Activated CD8-positive, alpha-beta T cell treated with anti-CD3 and anti-CD28 coated beads for 36 hours (primary cell): ENCODE measurements around the gene SMIM8. TPM values are rescaled to one million over a fixed set of nuclear protein-coding genes. Genes with fewer than 3 reads are reported as not detected.

ENCODE experiments used
- ATAC-seq: fragments of 200-7000 bp; cut with Tn5 transposase; one replicate; pipeline ENCODE4 v1.10.0; 2021; ENCODE audit warnings: mild to moderate bottlenecking, moderate library complexity
- CTCF ChIA-PET: fragments of 350-600 bp; sonication (Branson Sonifier 250); formaldehyde crosslinking; loops from one replicate; lab custom pipeline; 2021; ENCODE audit warnings: antibody characterized with exemption; lab: Charles Lee
- POLR2A ChIA-PET: fragments of 350-600 bp; sonication (Branson Sonifier 250); formaldehyde crosslinking; loops from one replicate; lab custom pipeline; 2021; ENCODE audit warnings: antibody characterized with exemption; lab: Charles Lee
- DNase-seq: peaks from one replicate; pipeline ENCODE4 v3.0.0-alpha.2; 2020
- H3K27ac Mint-ChIP-seq: one replicate; pipeline ENCODE4 v1.8.0; 2021; ENCODE audit warnings: mild to moderate bottlenecking, mixed read lengths
- H3K27me3 Mint-ChIP-seq: one replicate; pipeline ENCODE4 v1.8.0; 2021; ENCODE audit warnings: mixed read lengths
- H3K36me3 Mint-ChIP-seq: one replicate; pipeline ENCODE4 v1.8.0; 2021; ENCODE audit warnings: low read depth, mixed read lengths
- H3K4me1 Mint-ChIP-seq: one replicate; pipeline ENCODE4 v1.8.0; 2021; ENCODE audit warnings: low read depth, mixed read lengths
- H3K4me3 Mint-ChIP-seq: one replicate; pipeline ENCODE4 v1.8.0; 2021; ENCODE audit warnings: mild to moderate bottlenecking, moderate library complexity, mixed read lengths
- H3K9me3 Mint-ChIP-seq: one replicate; pipeline ENCODE4 v1.8.0; 2021; ENCODE audit warnings: mixed read lengths
- intact Hi-C: fragments of 100-400 bp; cut with micrococcal nuclease; formaldehyde crosslinking; loops from one replicate; pipeline ENCODE4 v1.10.0; 2022
- total RNA-seq, 2 experiments: library from RNA; stranded (reverse); gene quantifications; one replicate each; pipeline ENCODE4 v1.2.3, GENCODE V29; 2021
- TF ChIP-seq, protein P1 (sequence below): fragments of 200-600 bp; IDR thresholded peaks from one replicate; pipeline ENCODE4 v1.8.0; 2022; ENCODE audit warnings: antibody characterized with exemption, mild to moderate bottlenecking

SMIM8 gene
- total RNA-seq, 2 experiments from 2014 or later = 10.7 to 11.9 TPM

DNA sequence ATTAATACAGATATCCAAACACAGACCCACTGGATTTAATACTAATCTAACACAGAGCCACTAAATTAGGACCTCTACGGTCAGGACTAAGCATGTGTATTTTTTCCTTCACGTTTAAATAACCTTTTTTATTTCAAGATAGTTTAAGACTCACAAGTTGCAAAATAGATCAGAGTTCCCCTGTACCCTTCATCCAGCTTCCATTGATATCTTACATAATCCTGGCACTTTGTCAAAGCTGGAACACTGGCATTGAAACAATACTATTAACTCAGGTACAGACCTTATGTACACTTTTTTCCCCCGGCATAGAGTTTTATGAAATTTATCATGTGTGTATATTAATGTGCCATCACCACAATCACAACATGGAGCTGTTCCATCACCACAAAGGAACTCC is 24.3 kb downstream of the SMIM8 start:
- Mint-ChIP-seq H3K27ac (no peak overlapping the region), H3K4me3 (no peak overlapping the region), H3K9me3 (no peaks in the 10 kb centered on the region), H3K27me3 (no peaks in the 10 kb centered on the region), H3K36me3 (peaks cover 5% of the 10 kb centered on the region), H3K4me1 (no peaks in the 10 kb centered on the region)
- DNase-seq (no peak), ATAC-seq (no peak)
- TF ChIP-seq, protein P1, sequence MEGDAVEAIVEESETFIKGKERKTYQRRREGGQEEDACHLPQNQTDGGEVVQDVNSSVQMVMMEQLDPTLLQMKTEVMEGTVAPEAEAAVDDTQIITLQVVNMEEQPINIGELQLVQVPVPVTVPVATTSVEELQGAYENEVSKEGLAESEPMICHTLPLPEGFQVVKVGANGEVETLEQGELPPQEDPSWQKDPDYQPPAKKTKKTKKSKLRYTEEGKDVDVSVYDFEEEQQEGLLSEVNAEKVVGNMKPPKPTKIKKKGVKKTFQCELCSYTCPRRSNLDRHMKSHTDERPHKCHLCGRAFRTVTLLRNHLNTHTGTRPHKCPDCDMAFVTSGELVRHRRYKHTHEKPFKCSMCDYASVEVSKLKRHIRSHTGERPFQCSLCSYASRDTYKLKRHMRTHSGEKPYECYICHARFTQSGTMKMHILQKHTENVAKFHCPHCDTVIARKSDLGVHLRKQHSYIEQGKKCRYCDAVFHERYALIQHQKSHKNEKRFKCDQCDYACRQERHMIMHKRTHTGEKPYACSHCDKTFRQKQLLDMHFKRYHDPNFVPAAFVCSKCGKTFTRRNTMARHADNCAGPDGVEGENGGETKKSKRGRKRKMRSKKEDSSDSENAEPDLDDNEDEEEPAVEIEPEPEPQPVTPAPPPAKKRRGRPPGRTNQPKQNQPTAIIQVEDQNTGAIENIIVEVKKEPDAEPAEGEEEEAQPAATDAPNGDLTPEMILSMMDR = no peak
- POLR2A ChIA-PET = no interaction called here
- CTCF ChIA-PET = interaction anchor here (0.8 kb wide), 1 partner anchor 24 kb away, joined by 3 read pairs; the partner anchor contains the start of gene SMIM8
- intact Hi-C loops = no loop called here

DNA sequence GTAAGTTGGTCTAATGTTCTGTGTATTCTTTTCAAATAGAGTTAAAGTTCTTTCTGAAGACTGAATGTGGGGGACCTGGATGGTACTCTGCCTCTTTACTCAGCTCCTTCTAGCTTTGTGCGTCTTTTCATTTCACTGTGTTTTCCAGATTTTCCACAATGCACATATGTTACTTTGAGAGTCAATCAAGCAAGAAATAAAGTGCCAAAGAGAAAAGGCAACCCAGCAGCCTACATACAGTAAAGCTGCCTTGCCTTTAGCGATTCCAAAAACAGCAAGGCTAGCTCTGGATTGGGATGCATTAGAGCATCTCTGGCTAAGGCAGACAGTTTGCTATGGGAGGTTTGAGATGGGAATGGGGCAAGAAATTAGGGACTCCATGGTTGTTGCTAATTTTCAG is 27.5 kb downstream of the SMIM8 start:
- Mint-ChIP-seq H3K36me3 (peaks cover 3% of the 10 kb centered on the region), H3K27me3 (no peaks in the 10 kb centered on the region), H3K4me1 (no peaks in the 10 kb centered on the region), H3K4me3 (no peak overlapping the region), H3K27ac (no peak overlapping the region), H3K9me3 (no peaks in the 10 kb centered on the region)
- POLR2A ChIA-PET = no interaction called here
- no peak for ATAC-seq
- intact Hi-C loops = no loop called here
- no peak for DNase-seq
- TF ChIP-seq, protein P1 = no peak
- CTCF ChIA-PET = interaction anchor here (1.4 to 2.8 kb wide), 2 partner anchors 43 to 271 kb away, joined by 3 to 8 read pairs; no protein-coding TSS in a partner anchor

DNA sequence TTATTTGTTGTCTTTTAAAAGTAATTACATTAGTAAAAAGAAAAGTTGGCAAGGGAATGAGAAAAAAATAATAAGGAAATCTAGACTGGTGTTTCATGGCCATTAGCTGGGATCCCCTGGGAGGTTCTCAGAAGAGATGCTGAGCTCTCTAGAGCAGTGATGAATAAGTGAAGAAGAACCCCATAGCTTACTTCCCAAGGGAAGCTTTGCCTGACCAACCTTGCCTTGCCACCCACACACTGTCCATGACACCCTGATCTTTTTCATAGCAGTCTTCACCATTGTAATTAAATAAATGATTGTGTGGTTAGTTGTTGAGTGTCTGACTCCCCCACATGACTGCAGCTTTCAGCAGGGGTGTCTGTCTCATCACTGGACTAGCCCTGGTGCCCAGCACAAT is 28.1 kb downstream of the SMIM8 start:
- no peak overlapping the region for H3K4me3 Mint-ChIP-seq
- ChIA-PET POLR2A (no interaction called here), CTCF (interaction anchor here (2.8 kb wide), 1 partner anchor 43 kb away, joined by 8 read pairs; no protein-coding TSS in a partner anchor)
- no peaks in the 10 kb centered on the region for H3K9me3 Mint-ChIP-seq
- no peak overlapping the region for H3K27ac Mint-ChIP-seq
- intact Hi-C loops = no loop called here
- no peaks in the 10 kb centered on the region for H3K4me1 Mint-ChIP-seq
- DNase-seq (no peak), ATAC-seq (no peak)
- TF ChIP-seq, protein P1 = no peak
- H3K27me3 Mint-ChIP-seq = no peaks in the 10 kb centered on the region
- no peaks in the 10 kb centered on the region for H3K36me3 Mint-ChIP-seq

DNA sequence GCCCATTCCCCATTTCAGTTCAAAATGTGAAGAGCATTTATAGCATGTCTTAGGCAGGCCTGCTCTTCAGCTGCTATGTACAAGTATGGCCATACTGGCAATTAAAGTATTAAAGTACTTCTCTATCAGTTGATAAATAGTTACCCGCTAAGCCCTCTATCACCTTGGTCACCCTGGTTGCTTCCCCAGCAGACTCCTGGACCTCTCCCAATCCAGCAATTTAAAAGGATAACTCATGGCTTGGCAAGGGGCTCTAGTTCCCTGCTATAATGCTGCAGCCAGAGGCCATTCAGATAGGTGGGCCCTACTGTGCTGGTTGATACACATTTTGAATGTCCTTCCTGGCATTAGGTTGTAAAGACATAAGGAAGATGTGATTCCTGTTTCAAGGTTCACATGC is 29.2 kb downstream of the SMIM8 start:
- DNase-seq = no peak
- H3K4me3 Mint-ChIP-seq = no peak overlapping the region
- no peak for ATAC-seq
- ChIA-PET POLR2A (no interaction called here), CTCF (interaction anchor here (2.8 kb wide), 1 partner anchor 42 kb away, joined by 8 read pairs; no protein-coding TSS in a partner anchor)
- no peaks in the 10 kb centered on the region for H3K9me3 Mint-ChIP-seq
- H3K27ac Mint-ChIP-seq = no peak overlapping the region
- TF ChIP-seq, protein P1 = no peak
- H3K36me3 Mint-ChIP-seq = no peaks in the 10 kb centered on the region
- intact Hi-C loops = no loop called here
- H3K27me3 Mint-ChIP-seq = no peaks in the 10 kb centered on the region
- no peaks in the 10 kb centered on the region for H3K4me1 Mint-ChIP-seq

DNA sequence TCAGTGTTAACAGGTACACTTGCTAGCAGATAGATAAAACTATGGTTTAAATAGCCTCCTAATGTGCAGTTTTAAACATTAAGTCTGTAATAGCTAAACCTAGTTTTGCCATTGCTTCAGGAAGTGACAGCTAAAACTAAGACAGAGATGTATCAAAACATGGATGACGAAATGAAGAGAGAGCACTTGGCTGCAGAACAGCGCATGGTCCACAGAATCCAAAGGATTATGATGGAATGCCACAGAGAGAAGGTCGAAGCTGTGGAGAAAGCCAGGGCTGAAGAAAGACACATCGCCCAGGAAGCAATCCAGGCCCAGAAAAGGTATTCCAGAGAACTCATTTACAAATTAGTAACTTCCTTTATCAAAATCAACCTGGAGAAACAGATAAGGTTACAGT is 33.8 kb downstream of the SMIM8 start:
- Mint-ChIP-seq H3K4me1 (no peaks in the 10 kb centered on the region), H3K27me3 (no peaks in the 10 kb centered on the region), H3K4me3 (no peak overlapping the region), H3K36me3 (no peaks in the 10 kb centered on the region), H3K9me3 (no peaks in the 10 kb centered on the region), H3K27ac (no peak overlapping the region)
- POLR2A ChIA-PET = no interaction called here
- intact Hi-C loops = no loop called here
- ATAC-seq (no peak), DNase-seq (no peak)
- TF ChIP-seq, protein P1 = no peak
- CTCF ChIA-PET = no interaction called here
